GM19467 (cell line): ENCODE results near the gene INF2.
A peak's percentile ranks its signal among the peaks of the same experiment; 100 is the strongest.

Experiments used
- ATAC-seq: cut with Tn5 transposase; IDR thresholded peaks from one replicate; pipeline ENCODE4 v1.9.1; 2021; ENCODE audit warnings: mild to moderate bottlenecking, moderate library complexity; ENCODE audit not compliant: unreplicated experiment

Gene INF2

GRCh38 chr14:104675447-104675846, 14.0 kb upstream of the INF2 start:
- no peak for ATAC-seq

DNA sequence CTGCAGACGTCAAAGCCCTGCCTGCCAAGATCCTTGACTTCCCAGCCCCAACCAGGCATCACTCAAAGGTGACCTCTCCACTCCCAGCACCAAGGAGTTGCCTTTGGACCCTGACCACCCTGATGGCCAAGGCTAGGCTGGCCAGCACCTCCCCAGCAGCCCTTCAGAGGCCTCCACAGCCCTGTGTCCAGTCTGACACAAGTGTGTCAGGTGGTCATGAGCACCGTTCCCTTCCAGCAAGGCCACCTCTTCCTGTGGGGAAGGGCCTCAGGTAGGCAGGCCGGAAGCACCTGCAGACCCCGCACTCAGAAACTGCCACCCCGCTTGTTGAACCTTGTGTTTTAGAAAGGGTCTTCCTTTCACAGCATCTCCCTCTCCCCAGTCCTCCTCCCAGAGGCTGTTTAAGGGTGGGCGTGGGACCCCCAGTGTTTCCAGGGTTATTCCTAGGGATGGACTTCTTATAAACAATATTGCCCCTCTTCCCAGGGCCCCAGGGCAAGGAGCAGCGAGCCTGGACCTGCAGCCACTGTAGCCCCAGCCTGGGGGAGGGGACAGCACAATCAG, 13.2 kb upstream of the INF2 start:
- ATAC-seq: no peak

DNA sequence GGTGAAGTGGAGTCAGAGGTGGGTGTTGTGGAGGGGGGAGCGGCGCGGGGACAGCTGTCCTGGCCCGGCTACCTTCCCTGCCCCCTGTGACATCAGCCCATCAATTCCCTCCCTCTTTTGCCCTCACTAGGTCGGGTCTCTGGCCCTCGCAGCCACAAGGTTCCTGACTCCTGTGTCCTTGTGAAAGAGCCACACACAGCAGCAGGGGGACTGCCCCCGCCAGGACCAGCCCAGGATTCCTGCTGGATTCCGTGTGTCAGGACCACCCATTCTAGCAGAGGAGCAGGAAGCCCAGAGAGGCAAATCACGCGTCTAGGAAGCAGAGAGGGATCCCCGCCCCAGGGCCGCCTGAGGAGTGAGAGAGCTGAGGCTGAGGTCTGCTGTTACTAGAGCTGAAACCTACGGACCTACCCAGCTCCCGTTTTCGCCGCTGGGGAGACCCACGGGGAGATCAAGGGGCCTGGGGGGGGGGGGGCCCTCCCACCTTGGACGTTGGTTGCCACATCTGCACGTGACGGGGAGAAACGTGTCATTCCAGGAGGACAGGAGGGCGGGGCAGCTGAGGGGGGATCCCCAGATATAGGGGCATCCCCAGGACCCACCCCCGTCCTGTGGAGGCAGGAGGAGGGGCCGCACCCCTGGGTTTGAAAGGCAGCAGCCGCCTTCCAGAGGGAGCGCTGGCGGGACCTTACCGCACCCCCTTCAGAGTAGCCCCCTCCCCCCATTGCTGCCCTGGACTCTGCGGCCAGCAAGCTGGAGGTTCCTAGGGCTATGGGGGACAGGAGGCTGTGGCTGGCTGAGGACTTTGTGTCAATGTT, 12.5 kb upstream of the INF2 start:
- no peak for ATAC-seq

- peak; percentile 49 for ATAC-seq
Measured at GRCh38 chr14:104677512-104678332, 11.7 kb upstream of the INF2 start.

DNA sequence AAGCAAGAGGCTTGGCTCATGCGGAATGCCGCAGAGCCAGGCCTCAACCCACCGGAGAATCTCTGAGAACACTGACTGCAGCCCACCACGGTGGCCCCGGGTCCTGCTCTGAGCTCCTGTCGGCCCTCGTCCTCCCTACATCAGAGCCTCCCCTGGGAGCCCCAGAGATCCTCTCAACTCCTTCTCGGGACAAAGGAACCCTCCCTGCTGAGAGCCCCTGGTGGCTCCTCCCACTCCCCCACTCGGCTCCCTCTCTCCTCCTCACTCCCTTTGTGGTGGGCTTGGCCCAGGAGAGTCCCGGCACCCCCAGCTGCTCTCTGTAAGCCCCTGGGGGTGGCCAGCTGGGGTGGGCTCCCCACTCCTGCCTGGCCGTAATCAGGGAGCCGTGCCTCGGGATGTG, 11.1 kb upstream of the INF2 start:
- no peak for ATAC-seq

GRCh38 chr14:104678901-104679705, 10.3 kb upstream of the INF2 start:
- no peak for ATAC-seq

GRCh38 chr14:104680056-104680805, 9.2 kb upstream of the INF2 start:
- ATAC-seq: no peak

GRCh38 chr14:104680806-104681688, 8.4 kb upstream of the INF2 start:
- no peak for ATAC-seq

GRCh38 chr14:104681689-104682074, 7.7 kb upstream of the INF2 start:
- ATAC-seq: no peak

DNA sequence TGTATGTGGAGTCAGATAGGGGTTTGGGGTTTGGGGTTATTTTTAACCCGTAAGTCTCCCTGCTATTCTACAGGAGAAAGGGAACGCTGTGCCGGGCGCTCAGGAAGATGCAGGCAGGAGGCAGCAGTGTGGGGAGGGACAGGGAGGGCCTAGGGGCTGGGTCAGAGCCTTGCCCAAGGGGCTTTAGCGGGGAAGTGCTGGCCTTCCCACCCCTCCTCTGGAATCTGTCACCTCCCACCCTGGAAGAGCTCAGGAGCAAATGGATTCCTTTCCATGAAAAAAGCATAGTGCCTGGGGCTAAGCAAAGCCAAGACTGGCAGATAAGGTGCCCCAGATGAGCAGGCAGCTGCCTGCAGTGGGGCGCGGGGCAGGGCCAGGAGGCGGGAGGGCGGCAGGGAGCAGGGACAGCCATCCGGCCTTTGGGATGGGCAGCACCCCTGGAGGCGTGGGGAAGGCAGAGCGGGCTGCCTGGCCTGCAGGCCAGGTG, 7.3 kb upstream of the INF2 start:
- no peak for ATAC-seq

GRCh38 chr14:104683653-104684448, 5.6 kb upstream of the INF2 start:
- ATAC-seq: no peak

- ATAC-seq: no peak
Measured at GRCh38 chr14:104684449-104684821, 5.0 kb upstream of the INF2 start.

- ATAC-seq: no peak
Measured at GRCh38 chr14:104685216-104685997, 4.0 kb upstream of the INF2 start.

- no peak for ATAC-seq
Measured at GRCh38 chr14:104685998-104686610, 3.3 kb upstream of the INF2 start.

- ATAC-seq: no peak
Measured at GRCh38 chr14:104686624-104687517, 2.5 kb upstream of the INF2 start.
